ENCODE data around the gene IKZF3.
A peak's percentile ranks its signal among the peaks of the same experiment; 100 is the strongest.

The IKZF3 gene

DNA sequence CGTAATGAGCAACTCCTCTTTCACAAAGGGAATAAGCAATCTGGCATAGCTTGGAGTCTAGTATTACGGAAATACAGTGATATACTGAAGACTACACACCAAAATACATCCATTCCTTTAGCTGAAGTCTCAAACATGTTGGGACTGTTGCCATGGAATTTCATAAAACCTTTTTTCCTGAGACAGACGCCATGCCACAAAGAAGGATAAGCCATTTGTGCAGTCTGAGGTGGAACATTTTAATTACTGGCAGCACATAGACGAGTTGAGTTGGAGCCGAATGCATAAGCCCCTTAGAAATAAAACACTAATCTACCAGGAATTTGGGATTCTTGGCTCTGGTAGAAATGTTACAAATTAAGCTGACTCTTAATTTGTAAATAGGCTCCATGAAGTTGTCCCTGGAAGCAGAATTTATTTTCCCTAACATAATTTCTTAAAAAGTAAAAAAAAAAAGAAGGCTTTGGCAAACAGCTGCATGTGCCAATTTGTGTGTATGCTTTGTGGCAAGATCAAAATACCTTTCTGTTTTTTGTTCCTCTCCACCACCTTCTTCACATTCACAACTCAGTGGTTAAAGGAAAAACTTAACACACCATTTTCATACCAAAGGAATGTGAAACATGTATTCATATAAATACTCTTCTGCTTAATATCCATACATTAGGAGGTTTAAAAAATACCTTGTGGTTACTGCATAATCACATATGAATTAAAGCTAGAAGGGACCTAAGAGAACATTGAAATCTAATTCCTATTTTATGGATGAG is 100.9 kb downstream of the IKZF3 start:
- TF ChIP-seq, protein P1, sequence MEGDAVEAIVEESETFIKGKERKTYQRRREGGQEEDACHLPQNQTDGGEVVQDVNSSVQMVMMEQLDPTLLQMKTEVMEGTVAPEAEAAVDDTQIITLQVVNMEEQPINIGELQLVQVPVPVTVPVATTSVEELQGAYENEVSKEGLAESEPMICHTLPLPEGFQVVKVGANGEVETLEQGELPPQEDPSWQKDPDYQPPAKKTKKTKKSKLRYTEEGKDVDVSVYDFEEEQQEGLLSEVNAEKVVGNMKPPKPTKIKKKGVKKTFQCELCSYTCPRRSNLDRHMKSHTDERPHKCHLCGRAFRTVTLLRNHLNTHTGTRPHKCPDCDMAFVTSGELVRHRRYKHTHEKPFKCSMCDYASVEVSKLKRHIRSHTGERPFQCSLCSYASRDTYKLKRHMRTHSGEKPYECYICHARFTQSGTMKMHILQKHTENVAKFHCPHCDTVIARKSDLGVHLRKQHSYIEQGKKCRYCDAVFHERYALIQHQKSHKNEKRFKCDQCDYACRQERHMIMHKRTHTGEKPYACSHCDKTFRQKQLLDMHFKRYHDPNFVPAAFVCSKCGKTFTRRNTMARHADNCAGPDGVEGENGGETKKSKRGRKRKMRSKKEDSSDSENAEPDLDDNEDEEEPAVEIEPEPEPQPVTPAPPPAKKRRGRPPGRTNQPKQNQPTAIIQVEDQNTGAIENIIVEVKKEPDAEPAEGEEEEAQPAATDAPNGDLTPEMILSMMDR (IDR thresholded peaks at IDR 0.05; ENCODE audit: control extremely low read depth, extremely low read depth, low read depth, missing control alignments): no peak
- ChIA-PET POLR2A (no interaction called here), CTCF (interaction anchor here (1.0 to 3.3 kb wide), 3 partner anchors 8 to 33 kb away, joined by 3 to 18 read pairs (median 6); partner anchors contain the start of gene MIEN1)
- DNase-seq (ENCODE audit: extremely low spot score): no peak

DNA sequence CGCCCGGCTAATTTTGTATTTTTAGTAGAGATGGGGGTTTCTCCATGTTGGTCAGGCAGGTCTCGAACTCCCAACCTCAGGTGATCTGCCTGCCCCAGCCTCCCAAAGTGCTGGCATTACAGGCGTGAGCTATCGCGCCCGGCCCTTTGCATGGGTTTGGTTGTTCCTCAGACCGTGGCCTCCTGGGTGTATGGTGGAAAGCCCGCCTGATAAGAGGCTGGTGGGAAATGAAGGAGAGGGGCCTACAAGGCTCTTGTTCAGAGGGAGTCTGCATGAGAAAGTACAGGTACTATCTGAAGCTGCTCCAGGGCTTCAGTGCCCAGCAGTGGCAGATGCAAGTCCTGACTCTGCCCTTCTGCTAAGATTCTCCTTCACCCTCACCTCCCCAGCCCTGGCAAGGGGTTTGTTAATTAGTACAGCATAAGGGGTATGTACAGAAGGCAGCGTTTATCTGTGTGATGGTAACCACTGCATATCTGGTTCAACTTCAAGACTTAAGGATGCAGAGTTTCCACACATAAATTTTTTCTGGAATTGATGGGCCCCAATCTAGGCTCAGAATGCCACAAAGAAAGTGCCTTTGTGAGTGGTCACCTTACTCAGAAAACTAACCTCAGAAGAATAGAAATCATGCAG is 102.1 kb downstream of the IKZF3 start:
- CTCF ChIA-PET: interaction anchor here (1.0 to 2.3 kb wide), 2 partner anchors 20 to 32 kb away, joined by 3 to 6 read pairs; partner anchors contain the start of gene MIEN1

DNA sequence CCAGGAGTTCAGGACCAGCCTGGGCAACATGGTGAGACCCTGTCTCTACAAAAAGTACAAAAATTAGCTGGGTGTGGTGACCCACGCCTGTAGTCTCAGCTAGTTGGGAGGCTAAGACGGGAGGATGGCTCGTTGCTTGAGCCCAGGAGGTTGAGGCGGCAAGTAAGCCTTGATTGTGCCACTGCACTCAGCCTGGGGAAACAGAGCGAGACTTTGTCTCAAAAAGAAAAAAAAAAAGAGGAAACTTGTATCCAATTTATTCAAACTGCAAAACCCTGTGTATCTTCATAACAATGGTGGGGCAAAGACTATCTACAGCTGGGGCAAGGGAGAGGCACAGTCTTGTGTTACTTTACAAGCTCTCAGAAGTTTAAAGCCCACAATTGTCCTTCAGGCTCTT is 104.9 kb downstream of the IKZF3 start:
- TF ChIP-seq, protein P1 (IDR thresholded peaks at IDR 0.05; ENCODE audit: control extremely low read depth, extremely low read depth, low read depth, missing control alignments): no peak
- CTCF ChIA-PET: interaction anchor here (1.5 to 2.8 kb wide), 4 partner anchors 8 to 137 kb away, joined by 3 to 14 read pairs (median 8); partner anchors contain the start of gene MIEN1
- POLR2A ChIA-PET: interaction anchor here (0.6 to 0.8 kb wide), 3 partner anchors 18 to 29 kb away, joined by 3 to 5 read pairs (median 4); partner anchors contain the start of gene MIEN1
- no peak for DNase-seq (ENCODE audit: extremely low spot score)

More for the DNA sequence above, 102.1 kb downstream of the IKZF3 start:
- TF ChIP-seq, protein P1 (IDR thresholded peaks at IDR 0.05; ENCODE audit: control extremely low read depth, extremely low read depth, low read depth, missing control alignments): no peak
- POLR2A ChIA-PET: no interaction called here
- no peak for DNase-seq (ENCODE audit: extremely low spot score)

DNA sequence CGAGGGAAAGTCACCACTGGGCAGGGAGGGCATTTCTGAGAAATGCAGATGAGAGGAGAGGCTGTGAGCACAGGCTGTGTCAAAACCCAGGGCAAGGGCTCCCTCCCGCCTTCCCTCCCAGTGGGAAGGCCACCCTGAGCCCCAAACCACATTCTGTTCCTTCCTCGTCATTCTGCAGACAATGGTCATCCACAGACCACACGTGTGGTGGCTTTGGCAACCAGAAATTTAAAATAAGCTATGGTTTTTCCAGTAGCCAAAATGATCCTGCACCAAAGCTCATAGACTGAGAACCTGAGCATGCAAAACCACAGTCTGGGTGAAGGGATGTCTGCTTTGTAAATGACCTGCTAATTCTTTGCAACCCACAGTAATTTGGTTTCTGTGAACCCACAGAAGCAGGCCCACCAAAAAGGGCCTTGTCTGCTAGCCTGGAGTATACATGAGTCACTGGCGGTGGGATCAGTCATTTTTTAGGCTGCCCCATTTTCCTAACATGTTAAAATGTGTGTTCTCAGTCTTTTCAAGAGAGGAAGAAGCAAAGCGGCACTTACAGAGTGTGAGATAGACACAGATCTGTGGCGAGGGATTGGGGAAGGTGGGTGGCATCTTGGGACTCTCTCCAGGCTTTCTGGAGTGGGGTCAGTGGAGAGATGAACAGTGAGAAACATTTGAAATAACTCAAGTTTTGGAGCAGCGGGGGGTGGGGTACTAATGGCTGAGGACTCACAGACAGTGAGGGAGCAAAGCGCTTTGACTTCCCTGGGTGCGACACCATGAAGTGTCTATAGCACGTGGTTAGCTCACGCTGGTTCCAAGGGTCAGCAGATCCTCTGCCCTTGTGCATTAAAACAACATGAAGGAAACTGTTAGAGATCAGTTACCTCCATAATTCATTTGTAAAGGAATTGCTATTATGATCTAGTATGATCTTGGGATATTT is 105.9 kb downstream of the IKZF3 start:
- ChIA-PET CTCF (interaction anchor here (1.1 to 2.8 kb wide), 7 partner anchors 9 to 223 kb away, joined by 3 to 14 read pairs (median 4); partner anchors contain the start of genes IKZF3, MIEN1 and PSMD3), POLR2A (interaction anchor here (0.7 kb wide), 1 partner anchor 19 kb away, joined by 3 read pairs; no protein-coding TSS in a partner anchor)
- TF ChIP-seq, protein P1 (IDR thresholded peaks at IDR 0.05; ENCODE audit: control extremely low read depth, extremely low read depth, low read depth, missing control alignments): no peak
- peak; percentile 52 for DNase-seq (ENCODE audit: extremely low spot score)

DNA sequence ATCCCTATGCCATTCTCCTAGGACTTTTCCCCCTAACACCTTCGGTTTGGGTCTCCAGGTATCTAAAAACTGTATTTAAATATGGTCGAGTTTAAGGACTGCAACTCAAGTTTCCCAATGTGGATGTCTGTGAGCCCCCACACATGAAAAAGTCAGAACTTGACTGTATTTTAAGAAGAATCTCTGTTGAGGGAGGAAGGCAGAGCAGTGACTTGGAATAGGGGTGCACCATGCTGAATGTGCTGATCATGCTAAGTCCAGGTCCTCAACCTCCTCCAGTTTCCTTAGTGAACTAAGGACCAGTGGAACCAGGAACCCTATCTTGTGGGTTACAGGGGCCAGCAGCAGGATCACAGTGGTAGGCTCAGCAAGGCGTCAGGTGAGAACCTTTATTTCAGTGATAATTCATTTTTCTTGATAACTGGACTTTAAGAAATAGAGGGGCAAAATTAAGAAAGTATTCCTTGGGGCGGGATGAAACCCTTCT is 106.9 kb downstream of the IKZF3 start:
- POLR2A ChIA-PET: interaction anchor here (1.3 kb wide), 1 partner anchor 38 kb away, joined by 3 read pairs; no protein-coding TSS in a partner anchor
- no peak for DNase-seq (ENCODE audit: extremely low spot score)
- CTCF ChIA-PET: interaction anchor here (1.3 to 8.2 kb wide), 7 partner anchors 12 to 224 kb away, joined by 3 to 93 read pairs (median 4); partner anchors contain the start of genes MIEN1 and PSMD3
- TF ChIP-seq, protein P1 (IDR thresholded peaks at IDR 0.05; ENCODE audit: control extremely low read depth, extremely low read depth, low read depth, missing control alignments): no peak
